Hippocampal formation (tissue), 2 donors: ENCODE data around the gene B4GALT3.
A peak's percentile ranks its signal among the peaks of the same experiment; 100 is the strongest.
"Not testable (repeated sequence)": the region's sequence is repeated elsewhere in the genome, so short reads cannot be mapped to it uniquely, and the experiment has no call there.

Experiments used
- DNase-seq, 2 donors: peaks; one replicate each; lab custom pipeline; 2025; lab: John Stamatoyannopoulos, UW

The B4GALT3 gene

DNA sequence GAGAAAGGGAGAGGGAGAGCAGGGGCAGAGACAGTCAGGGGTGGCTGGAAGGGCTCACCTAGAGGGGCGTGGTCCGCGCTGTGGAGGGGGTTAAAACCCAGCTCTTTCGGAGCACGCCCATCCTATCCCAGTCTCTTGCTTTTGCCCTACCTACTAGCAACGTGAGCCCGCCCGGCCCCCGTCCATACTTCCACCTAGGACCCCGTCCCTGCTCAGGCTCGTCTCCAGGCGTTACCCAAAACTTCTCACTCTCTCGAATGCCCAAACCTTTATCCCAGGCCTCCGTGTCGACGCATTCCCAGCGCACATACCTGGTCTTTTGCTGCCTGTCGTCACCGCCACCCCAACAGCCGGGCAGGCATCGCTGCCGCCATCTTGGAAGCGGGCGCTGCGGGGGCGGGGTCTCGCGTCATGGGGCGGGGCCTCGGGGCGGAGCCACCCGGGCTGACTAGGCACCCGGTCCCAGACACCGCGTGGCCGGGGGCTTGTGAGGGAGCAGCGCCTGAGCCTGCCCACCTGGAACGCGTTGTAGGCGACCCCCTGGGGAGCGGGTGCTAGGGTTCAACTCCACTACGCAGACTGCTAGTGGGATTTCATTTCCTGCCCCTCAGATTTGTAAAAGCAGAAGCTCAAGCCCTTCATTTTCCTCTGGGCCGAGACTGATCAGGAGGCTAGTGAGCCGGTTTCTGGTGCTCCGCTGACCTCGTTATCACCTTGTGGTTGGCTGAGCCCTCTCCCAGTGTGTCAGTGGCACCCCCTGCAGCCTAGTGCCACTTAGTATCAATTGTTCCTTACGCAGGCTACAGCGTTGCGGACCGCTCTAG lies at the start of gene B4GALT3:
TSS of gene B4GALT3 (minus strand) at position 396 of the 824 bp plus-strand sequence. CDS start 1,447 bp downstream, outside the sequence.
- peak; percentile 59 to 90 for DNase-seq

GRCh38 chr1:161226759-161227158 lies 49.5 kb upstream of the B4GALT3 start:
- DNase-seq, result no peak

DNA sequence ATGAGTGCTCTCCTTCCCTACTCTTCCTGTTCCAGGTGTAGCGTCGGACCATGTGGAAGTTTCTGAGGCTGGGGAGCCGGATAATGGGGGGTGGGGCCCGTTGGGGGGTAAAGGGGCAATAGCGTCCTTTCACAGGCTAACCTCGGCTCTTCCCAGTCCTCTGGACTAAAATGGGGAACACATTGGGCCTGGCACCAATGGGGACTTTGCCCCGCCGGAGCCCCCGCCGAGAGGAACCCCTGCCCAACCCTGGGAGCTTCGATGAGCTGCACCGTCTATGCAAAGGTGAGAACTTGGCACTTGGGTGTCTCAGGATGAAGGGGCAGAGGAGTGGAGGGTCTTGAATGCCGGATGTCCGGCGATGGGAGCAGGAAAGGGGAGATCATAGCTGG lies 49.0 kb upstream of the B4GALT3 start:
- DNase-seq, result no peak

GRCh38 chr1:161225534-161226319 lies 48.4 kb upstream of the B4GALT3 start, which contains the start of gene TOMM40L:
Gene TOMM40L, plus strand, starts transcription at chr1:161226060. Its CDS starts 430 bp downstream, at chr1:161226490.
- DNase-seq, result peak; percentile 88 to 98

DNA sequence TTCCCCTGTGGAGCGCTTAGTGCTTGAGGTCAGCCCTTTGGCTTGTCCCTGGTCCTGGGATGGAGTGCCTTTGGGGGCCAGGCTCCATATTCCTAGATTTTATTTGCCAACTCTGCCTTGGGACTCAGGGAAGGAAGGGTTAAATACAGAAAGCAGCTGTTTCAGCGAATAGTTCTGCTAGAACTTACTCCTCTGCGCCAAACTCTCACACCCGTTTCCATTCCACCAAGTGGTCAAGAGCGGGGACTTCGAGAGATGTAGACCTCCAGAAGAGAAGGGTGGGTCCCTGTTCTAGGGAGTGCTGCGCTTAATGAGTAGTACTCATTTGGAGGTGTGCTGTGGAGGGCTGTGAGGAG lies 47.8 kb upstream of the B4GALT3 start:
- DNase-seq, result no peak

GRCh38 chr1:161224695-161225087 lies 47.4 kb upstream of the B4GALT3 start:
- DNase-seq, result not testable (repeated sequence)

DNA sequence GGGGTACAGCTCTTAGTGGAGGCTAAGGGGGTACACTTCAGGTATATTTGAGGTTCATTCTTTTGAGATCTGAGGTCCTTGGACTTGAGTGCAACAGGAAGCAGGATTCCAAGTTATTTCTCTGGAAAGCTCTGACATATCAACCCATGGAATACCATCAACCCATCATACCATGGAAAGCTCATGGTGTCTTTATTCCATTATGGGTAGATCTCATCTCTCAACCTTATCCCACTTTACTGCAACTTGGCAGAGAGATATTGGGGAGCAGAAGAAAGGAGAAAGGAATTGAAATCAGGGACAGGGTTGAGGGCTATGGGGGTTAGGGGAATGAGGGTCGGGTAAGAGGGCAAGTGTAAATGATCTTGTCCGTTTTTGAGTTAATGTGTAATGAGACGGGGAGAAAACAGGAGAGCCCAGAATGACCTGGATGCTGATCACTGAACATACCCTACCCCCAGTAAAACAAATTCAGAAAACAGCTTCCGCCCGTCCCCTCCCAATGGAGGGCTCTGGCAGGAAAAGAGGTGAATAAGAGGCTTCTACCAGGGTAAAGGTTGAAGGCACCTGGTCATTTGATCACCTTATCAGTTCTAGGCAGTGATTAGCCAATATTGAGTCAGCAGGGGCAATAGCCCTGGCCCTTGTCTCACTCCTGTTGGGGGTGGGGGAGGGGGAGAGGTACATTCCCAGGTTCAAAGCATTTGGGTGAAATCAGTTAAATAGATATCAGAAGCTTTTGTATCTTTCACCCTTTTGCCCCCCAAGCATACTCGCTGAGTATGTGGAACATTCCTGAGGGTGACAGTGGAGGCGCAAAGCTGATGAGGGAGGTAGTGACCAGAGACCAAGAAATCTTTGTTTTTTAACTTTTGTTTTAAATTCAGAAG lies 46.7 kb upstream of the B4GALT3 start:
- DNase-seq, result no peak

- DNase-seq, result no peak
Observed at GRCh38 chr1:161222175-161223019, 45.1 kb upstream of the B4GALT3 start.

DNA sequence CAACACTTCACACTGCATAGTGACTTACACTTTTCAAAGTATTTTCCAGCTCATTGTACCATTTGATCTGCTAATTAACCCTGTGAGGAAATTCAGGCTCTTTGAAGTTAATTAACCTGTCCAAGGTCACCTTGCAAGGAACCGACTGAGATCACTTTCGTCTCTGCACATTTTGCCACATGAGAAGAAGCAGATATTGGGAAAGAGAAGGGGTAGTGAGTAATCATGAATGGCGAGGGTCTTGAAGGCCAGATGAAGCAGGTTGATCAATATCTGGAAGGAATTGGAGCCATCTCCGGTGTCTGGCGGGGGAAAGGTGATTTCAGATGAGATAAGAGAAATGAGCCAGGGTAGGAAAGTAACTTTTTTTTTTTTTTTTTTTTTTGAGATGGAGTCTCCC lies 42.7 kb upstream of the B4GALT3 start:
- no peak for DNase-seq

DNA sequence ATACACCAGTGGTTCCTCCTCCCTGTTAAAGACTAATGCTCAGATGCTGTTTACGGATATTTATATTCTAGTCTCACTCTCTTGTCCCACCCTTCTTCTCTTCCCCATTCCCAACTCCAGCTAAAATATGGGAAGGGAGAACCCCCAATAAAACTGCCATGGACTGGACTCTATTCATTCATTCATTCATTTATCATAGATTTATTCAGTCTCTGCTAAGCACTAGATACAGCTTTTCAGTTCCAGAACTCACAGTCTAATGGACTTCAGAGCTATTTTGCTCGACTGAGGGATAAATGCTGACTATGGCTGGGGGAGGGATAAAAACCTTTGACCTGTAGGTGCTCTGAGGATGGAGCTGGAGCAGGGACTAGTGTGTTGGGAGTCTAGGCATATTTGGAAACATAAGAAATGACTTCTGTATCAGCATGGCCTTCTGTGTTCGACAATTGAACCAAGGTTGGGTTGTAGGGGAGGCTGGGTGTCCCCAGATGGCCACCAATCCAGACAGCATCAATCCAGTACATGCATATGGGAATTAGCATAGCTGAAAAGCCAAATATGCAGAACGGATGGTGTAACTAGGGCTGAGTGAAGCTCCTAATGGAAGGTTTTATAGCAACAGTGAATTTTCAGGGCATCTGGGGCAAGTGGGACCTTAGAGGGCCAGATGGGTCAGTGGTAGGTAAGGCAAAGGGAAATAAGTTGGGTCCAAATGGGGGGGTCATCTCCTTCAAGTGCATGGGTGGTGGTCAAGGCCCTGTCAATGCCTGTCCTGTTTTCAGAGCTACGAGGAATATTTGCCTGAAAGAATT lies 42.0 kb upstream of the B4GALT3 start:
- no peak for DNase-seq

GRCh38 chr1:161218301-161219077 lies 41.2 kb upstream of the B4GALT3 start:
- DNase-seq, result no peak

DNA sequence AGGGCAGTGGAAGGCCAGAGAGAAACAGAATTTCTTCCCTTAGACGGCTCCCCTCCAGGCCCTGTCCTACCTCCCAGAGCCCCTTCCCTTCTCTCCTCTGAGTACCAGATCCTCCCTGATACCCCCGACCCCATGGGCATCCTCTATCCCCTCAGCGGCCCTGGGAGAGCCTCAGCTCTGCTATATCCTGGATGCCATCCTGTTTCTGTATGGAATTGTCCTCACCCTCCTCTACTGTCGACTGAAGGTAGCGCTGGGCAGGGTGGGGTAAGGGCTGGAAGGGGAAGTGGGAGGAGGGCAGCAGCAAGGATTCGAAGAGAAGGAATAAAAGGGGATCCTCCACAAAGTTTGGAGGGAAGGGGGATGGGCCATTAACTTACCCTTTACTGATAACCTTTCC lies 40.5 kb upstream of the B4GALT3 start:
- DNase-seq, result no peak

DNA sequence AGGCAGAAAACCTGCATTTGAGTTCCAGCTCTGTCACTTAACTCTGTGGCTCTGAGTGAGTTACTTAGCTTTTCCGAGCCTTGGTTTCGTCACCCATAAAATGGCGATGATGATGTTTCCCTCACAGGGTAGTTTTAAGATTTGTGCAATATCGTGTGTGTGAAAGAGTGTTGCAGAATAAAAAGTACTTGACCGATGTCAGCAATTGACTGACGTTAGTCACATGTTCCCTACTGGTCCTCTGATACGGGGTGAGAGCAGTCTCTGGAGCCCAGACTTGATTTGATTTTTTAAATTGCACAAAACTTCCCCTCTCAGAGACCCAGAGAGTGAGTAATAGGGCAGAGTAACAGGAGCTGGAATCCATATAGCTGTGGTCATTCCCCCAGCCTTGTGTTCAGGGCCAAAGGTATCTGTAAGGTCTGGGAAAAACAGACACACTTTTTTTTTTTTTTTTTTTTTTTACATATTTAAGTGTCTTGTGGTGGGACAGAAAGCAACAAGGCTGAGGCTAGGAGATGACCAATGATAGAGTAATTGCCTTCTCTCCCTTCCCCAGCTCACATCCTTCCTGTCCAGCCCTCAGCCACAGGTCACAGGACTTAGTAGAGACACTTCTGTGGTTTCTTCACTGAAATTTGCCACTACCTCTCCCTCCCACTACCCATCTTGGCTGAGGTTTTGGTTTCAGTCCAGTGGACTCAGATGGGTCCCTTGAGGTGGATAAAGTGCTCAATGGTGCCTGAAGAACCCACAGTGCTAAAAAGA lies 39.8 kb upstream of the B4GALT3 start:
- peak in 1 of 2 donors; percentile 6 for DNase-seq

DNA sequence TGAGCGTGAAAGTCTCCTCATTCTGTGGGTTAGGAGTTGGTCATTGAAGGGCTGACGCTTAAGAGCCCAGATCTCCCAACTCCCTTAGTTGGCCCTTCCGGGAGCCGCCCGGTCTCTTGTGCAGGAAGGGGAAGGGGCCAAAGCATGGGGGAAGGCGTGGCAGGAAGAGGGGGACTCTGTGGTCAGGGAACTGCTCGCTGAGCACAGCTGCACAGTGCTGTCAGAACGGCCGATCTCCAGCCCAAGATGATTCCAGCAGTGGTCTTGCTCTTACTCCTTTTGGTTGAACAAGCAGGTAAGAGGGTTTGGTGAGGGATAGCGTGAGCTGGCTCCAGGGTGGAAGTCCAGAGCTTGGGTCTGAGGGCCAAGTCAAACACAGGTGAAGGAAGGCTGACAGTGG lies 37.8 kb upstream of the B4GALT3 start, which contains the start of gene FCER1G:
TSS of gene FCER1G (plus strand) at position 220 of the 400 bp plus-strand sequence. CDS start at position 247, 27 bp downstream.
- peak in 1 of 2 donors; percentile 22 for DNase-seq

- DNase-seq, result no peak
Observed at GRCh38 chr1:161214369-161214768, 37.1 kb upstream of the B4GALT3 start.

GRCh38 chr1:161209790-161210409 lies 32.6 kb upstream of the B4GALT3 start:
- DNase-seq, result peak; percentile 42 to 64

GRCh38 chr1:161207173-161207572 lies 29.9 kb upstream of the B4GALT3 start:
- no peak for DNase-seq
